OCI-LY3 (cell line): Measurements from ENCODE around the gene NUDT1.

ENCODE experiments used
- EZH2phosphoT487 ChIP-seq: fragments of 200-600 bp; shearing (Covaris generic); IDR thresholded peaks from 2 replicates; pipeline ENCODE4 v1.6.1; 2018; ENCODE audit warnings: antibody characterized with exemption, mixed run types, low read depth
- TF ChIP-seq, protein P1 (sequence below): fragments of 200-600, 300-600 bp; sonication (generic); IDR thresholded peaks from 2 replicates; pipeline ENCODE4 v1.5.1; 2014; ENCODE audit warnings: antibody characterized with exemption, low read length, low read depth

DNA sequence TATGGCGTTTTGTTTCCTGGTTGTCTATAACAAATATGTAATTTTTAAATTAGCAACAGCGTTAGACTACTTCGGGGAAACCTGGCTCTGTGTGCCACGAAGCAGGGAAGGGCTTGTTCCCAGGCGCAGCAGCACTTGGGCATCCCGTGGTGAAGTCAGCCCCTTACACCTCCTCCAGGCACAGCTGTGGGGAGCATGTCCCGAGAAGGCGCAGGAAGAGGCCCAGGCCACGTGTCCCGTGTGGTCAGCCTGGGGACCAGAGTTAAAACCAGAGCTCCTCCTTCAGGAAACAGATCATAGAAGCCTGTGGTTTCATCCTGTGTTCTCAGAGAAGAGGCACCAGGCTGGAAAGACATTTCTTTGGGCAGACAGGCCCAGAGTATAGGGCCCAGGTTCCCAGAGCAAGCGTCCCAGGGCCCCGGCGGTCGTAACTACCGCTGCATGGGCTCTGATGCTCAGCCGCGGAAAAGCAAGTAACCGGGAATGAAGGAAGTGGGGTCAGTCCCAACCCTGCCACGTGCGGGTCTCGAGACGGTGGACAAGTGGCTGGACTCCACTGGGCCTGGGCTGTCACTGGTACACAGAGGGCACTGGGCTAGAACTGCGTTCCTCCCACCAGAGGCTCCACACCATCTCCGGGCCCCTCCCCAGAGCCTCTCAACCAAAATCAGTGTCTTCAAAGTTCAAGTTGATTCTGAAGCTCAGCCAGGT, 7.1 kb downstream of the NUDT1 start:
- TF ChIP-seq, protein P1, sequence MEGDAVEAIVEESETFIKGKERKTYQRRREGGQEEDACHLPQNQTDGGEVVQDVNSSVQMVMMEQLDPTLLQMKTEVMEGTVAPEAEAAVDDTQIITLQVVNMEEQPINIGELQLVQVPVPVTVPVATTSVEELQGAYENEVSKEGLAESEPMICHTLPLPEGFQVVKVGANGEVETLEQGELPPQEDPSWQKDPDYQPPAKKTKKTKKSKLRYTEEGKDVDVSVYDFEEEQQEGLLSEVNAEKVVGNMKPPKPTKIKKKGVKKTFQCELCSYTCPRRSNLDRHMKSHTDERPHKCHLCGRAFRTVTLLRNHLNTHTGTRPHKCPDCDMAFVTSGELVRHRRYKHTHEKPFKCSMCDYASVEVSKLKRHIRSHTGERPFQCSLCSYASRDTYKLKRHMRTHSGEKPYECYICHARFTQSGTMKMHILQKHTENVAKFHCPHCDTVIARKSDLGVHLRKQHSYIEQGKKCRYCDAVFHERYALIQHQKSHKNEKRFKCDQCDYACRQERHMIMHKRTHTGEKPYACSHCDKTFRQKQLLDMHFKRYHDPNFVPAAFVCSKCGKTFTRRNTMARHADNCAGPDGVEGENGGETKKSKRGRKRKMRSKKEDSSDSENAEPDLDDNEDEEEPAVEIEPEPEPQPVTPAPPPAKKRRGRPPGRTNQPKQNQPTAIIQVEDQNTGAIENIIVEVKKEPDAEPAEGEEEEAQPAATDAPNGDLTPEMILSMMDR: no peak
- no peak for TF ChIP-seq EZH2phosphoT487
